ENCODE results near the gene LAG3.

DNA sequence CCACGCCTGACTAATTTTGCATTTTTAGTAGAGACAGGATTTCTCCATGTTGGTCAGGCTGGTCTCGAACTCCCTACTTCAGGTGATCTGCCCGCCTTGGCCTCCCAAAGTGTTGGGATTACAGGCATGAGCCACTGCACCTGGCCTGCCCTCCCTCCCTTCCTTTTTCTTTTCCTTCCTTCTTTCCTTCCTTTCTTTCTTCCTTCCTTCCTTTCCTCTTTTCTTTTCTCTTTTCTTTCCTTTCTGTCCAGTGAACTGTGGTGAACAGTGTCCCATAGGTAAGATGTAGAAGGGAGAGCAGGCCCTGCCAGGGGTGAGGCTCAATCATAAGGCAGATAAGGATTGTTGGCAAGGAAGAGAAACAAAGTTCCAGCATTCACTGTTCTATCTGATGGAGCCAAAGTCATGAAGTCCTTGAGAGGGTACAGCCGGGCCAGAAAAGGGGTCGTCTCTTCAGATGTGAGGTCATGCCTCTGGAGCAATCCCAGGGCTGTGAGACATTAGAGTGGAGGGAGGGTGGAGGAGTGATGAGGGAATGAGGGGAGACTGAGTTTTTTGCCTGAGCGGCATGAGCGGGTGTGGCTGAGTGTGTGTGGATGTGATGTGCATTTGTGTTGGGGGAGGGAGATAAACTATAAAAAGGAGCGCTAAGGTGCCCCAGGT is 15.2 kb upstream of the LAG3 start:
- TF ChIP-seq, protein P1, sequence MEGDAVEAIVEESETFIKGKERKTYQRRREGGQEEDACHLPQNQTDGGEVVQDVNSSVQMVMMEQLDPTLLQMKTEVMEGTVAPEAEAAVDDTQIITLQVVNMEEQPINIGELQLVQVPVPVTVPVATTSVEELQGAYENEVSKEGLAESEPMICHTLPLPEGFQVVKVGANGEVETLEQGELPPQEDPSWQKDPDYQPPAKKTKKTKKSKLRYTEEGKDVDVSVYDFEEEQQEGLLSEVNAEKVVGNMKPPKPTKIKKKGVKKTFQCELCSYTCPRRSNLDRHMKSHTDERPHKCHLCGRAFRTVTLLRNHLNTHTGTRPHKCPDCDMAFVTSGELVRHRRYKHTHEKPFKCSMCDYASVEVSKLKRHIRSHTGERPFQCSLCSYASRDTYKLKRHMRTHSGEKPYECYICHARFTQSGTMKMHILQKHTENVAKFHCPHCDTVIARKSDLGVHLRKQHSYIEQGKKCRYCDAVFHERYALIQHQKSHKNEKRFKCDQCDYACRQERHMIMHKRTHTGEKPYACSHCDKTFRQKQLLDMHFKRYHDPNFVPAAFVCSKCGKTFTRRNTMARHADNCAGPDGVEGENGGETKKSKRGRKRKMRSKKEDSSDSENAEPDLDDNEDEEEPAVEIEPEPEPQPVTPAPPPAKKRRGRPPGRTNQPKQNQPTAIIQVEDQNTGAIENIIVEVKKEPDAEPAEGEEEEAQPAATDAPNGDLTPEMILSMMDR (IDR thresholded peaks at IDR 0.05 in 4 of 5, conservative IDR thresholded peaks at IDR 0.05 in 1 of 5): no peak
- no peak for TF ChIP-seq POLR2A (IDR thresholded peaks at IDR 0.05)
